OCI-M2 (cell line): ENCODE results near the gene CAT.

Source experiments
- DNase-seq: peaks from one replicate; lab custom pipeline; 2025; ENCODE audit not compliant: unreplicated experiment; lab: John Stamatoyannopoulos, UW

CAT gene

DNA sequence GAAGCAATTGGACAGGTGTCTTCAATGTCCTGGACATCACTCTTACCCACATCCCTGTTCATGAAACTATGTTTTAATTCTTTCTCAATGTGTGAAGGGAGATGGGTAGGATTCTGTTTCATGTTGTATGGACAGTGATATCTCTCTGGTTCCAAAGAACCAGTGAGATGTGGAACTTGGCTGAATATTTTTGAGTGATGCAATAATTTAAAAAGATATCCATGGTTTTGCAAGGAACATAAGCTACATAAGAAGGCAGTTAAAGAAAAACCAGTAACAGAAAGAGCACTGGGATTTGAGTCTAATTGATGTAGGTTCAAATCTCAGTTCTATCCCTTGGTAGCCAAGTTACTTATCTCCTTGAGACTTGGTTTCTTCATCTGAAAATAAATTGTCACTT is 82.5 kb downstream of the CAT start:
- no peak for DNase-seq
